Left renal pelvis (tissue), 4 donors: ENCODE results near the gene LCN2. TPM values are rescaled to one million over a fixed set of nuclear protein-coding genes. Genes with fewer than 3 reads are reported as not detected.
A peak's percentile ranks its signal among the peaks of the same experiment; 100 is the strongest.

ENCODE experiments used
- DNase-seq, 4 donors: peaks; one replicate each; pipeline ENCODE4 v3.0.0-alpha.2; 2013; ENCODE audit warnings: low read depth in 4 of 4, low spot score in 3 of 4
- polyA plus RNA-seq, 4 donors: library from polyadenylated mRNA; unstranded; fragments of 120-200 nt; gene quantifications; one replicate each; pipeline ENCODE4 v1.2.1, GENCODE V29; 2013; ENCODE audit not compliant: insufficient read length in 4 of 4

LCN2 gene
- polyA plus RNA-seq, 4 donors: 0.80 to 4.6 (median 1.3) TPM; not detected in 1

GRCh38 chr9:128114326-128115186 lies 34.7 kb upstream of the LCN2 start:
- DNase-seq: no peak

DNA sequence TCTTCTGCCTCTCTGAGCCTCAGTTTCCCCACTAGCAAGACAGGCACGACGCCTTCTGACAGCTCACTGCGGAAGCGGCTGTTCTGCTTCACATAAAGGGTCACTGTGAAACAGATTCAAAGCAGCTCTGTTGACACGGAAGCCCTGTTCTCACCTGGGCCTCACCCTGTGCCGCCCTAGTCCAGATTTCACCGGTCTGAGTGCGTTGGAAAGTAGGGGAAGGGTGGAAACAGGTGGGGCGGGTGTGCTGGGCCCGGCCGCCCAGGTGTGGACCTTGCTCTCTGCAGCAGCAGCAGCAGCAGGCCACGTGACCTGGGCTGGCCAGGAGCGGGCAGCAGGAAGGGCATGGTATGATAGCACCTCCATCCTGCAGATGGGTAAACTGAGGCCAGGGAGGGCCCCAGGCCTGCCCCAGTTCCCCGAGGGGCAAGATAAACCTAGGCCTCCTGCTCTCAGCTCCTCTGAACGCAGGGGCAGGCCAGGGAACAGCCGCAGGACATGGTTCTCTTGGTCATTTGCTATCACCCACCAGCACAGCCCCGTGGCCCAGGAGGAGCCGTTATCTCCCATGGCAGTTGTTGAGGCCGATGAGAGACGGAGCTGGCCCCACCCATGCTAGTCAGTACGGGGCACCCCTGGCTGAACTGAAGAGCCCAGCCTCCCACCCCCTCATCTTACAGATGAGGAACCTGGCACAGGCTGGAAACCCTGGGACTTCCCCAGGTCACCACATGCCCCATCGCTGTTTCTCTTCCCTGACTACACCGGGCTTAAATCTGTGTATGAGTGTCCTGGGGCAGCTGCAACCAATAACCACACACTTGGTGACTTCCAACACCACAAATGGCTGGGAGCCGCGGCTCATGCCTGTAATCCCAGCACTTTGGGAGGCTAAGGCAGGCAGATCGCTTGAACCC lies 33.8 kb upstream of the LCN2 start:
- DNase-seq: no peak

DNA sequence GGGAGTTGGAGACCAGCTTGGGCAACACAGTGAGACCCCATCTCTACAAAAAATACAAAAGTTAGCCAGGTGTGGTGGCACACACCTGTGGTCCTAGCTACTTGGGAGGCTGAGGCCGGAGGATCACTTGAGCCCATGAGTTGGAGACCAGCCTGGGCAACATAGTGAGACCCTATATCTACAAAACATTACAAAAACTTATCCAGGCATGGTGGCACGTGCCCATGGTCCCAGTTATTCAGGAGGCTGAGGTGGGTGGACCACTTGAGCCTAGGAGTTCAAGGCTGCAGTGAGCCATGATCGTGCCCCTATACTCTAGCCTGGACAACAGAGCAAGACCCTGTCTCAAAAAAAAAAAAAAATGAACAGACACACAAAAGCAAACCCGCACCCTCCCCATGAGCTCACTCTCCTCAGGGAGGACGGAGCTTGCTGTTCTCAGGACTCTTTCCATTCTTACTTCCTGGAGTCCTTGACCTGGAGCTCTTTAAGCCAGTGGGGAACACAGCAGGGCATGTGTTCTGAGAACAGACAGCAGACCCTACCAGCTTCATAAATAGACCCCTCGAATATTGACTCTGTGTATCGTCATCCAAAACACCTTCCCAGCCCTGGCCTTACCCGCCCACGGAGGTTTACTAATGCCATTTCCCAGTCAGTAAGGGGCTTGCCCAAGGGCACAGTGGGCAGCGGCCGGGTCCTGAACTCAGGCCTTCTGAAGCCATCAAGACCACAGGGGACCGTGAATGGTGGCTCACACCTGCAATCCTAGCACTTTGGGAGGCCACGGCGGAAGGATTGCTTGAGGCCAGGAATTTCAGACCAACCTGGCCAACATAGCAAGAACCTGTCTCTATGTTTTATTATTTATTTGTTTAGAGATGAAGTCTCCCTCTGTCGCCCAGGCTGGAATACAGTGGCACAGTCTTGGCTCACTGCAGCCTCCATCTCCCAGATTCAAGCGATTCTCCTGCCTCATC lies 32.9 kb upstream of the LCN2 start:
- DNase-seq: no peak

GRCh38 chr9:128117613-128118471 lies 31.4 kb upstream of the LCN2 start:
- peak in 2 of 4 donors; percentile 72 to 81 for DNase-seq

DNA sequence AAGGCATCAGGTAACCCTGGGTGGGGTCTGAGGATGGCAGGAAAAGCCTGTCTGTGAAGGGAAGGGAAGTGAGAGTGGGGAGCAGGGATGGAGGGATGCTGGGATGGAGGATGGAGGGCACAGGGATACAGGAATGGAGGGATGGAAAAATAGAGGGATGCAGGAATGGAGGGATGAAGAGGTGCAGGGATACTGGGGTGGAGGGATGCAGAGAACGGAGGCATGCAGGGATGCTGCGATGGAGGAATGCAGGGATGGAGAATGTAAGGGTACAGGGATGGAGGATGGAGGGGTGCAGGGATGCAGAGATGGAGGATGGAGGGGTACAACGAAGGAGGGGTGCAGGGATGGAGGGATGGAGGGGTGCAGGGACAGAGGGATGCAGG lies 30.8 kb upstream of the LCN2 start:
- DNase-seq: no peak

GRCh38 chr9:128118971-128119665 lies 30.1 kb upstream of the LCN2 start:
- no peak for DNase-seq

DNA sequence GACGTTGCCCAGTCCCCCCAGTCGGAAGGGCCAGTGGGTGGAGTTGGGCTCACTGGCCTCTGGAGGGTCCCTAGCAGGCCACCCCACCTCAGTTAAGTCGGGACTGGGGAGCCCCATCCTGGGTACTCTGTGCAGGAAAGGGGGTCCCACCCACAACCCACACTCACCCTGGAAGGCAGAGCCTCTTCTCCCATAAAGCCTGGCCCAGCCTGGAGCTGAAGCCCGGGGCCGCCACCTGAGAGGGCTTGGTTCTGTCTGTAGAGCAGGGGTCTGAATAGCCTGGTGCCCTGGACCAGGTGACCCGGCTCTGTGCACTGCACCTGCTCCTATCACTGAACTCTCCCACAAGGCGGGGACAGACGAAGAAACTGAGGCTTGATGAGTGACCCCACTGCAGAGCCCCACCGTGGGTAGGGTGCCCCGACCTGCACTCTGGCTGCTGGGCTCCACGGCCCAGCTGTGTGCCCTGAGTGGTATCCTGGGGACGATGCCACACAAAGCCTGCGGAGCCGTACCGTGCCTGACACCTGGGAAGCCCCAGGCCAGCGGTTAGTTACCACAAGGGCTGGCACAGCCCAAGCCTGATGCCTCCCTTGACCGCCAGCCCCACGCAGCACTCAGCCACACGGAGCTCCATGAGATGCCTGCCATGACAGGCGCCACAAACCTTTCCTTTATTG lies 29.1 kb upstream of the LCN2 start:
- DNase-seq: no peak

GRCh38 chr9:128120741-128121465 lies 28.4 kb upstream of the LCN2 start:
- DNase-seq: no peak

DNA sequence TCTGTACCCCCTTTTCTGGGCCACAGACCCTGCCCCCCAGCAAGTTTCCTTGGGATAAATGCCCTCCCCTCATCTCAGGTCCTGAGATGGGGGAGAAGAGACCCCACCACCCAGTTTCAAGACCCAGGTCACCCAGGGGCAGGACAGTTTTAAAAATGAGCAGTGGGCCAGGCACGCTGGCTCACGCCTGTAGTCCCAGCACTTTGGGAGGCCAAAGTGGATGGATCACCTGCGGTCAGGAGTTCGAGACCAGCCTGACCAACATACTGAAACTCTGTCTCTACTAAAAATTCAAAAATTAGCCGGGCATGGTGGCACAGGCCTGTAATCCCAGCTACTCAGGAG lies 27.8 kb upstream of the LCN2 start:
- no peak for DNase-seq

DNA sequence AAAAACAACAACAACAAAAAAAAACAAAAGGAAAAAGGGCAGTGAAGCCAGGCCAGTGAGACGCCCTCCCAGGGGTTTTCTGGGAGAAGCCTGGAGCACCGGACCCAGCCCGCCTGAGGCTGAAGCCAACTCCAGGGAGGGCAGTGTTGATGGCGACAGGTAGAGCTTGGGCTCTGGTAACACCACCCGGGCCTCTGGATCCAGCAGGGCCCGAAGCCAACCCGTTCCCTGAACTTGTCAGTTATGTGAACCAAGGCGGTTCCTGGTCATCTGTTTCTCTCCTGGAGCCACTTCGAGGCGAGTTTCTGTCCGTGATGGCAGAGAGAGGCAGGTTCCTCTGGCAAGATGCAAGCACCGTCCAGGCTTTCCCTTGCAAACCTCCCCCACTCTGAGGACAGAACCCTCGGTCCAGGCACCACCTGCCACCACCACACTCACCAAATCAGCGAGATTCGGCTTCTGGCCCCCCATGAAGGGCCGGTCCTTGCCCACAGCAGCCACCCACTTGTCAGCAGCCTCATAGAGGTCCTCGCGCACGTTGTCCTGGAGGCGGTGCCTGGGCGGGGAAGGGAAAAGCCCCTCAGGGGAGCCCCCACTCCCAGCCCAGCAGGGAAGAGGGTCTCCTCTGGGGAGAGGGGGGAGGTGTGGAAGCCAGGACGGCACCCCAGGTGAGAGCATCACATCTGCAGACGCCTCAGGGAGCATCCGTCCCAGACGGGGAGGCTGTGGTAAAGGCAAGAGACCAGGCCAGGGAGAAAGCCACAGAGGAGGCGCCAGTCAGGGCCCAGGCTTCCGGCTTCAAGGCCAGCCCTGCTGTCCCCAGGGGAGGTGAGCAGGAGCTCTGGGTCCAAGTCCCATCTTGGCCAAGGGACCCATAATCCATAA lies 27.1 kb upstream of the LCN2 start:
- DNase-seq: no peak

GRCh38 chr9:128122809-128123175 lies 26.5 kb upstream of the LCN2 start:
- DNase-seq: no peak

DNA sequence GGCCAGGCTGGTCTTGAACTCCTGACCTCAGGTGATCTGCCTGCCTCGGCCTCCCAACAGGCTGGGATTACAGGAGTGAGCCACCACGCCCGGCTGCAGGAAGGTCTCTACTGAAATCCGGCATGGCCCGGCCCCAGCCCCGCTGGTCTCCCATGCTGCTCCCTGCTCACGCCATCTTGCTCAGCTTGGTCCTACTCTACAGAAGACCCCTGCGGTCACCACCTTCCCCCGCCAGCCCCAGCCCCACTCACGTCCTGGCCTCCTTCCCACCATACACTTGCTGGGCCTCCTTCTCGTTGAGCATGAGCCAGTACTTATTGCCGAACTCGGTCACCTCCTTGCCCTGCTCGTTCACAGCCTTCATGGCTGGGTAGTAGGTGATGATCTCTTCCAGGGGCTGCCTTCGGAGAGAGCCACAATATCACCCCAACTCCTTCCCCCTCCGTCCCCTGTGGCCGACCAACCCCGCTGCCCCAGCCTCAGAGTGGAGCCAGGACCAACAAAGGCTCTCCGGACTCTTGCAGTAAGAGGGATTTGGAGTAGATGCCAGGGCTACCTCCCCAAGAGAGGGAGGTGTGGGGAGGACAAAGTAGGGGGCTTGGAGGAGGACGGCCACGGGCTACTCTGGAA lies 25.7 kb upstream of the LCN2 start:
- no peak for DNase-seq

DNA sequence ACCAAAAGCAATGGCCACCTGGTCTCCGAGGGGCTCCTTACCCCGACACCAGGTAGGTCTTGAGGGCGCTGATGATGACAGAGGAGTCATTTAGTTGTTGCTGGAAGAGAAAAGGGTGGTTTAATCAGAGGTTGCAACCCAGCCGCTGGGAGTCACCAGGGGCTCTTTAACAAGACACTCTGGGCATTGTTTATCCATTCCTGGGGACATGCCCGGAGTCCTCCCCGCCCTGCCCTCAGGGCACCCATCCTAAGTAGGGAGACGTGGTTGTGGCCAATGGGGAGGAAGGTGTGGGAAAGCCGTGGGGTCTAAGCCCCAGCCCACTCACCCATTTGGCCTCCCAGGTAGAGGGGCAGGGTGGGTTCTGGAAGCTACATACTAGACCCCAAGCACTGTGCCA lies 24.8 kb upstream of the LCN2 start:
- no peak for DNase-seq

- DNase-seq: no peak
These were observed 24.2 kb upstream of the LCN2 start for GRCh38 chr9:128124873-128125579.

- DNase-seq: no peak
These were observed 23.5 kb upstream of the LCN2 start for GRCh38 chr9:128125580-128126354.
